Measurements from ENCODE around the gene BEST1. TPM values are rescaled to one million over a fixed set of nuclear protein-coding genes. Genes with fewer than 3 reads are reported as not detected.

The BEST1 gene
- total and polyA plus RNA-seq, 2 of the 13 experiments (the other 11 are each of a cell fraction or from before 2014, with no cell fraction given) = 0.09 to 0.65 TPM

DNA sequence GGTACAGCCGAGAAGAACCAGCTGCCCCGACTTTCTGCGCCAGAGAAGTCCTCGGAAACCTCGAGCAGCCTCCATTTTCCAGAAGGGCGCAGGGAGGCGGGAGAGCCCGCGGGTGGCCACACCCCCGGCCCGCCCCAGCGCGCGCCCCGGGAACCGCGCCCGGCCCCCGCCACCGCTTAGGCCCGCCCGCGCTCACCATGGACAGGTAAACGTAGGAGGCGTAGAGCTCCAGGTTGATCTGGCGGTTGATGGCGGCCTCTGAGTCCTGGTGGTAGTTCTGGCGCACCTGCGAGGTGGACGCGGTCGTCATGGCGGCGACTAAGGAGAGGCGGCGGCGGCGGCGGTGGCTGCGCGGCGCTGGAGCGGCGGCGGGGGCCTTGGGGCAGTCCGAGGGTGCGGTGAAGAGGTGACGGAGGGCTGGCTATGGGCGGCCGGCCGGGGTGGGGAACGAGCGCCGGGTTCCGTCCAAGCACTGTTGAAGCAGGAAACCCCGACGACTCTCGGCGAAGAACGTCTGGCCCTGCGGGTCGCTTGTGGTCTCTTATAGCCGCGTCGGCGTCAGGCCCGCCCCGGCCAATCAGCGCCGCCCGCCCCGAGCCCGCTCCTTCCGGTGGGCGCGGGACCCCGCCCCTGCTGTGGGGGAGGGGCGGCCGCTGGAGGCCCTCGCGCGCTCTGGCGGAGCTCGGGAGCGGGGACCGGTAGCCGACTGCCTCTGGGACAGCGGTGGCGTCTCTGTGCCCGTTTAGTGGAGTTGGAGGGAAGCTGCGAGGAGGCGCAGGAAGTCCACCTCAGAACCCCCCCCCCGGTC, 17.2 kb downstream of the BEST1 start, which contains the start of gene FTH1 (continued):
- TF ChIP-seq ZNF407 (CRISPR knock-in tag; IDR thresholded peaks at IDR 0.05; ENCODE audit: not compliant biosample characterization) (peak; percentile 24), ZNF546 (CRISPR knock-in tag; conservative IDR thresholded peaks at IDR 0.05) (peak; percentile 93), HNRNPLL (IDR thresholded peaks at IDR 0.05; ENCODE audit: low read depth, low read length, poor library complexity, severe bottlenecking) (peak; percentile 55), GABPB1 (CRISPR knock-in tag; IDR thresholded peaks at IDR 0.05) (peak; percentile 92), JUND (CRISPR knock-in tag; IDR thresholded peaks at IDR 0.05) (no peak), JUNB (CRISPR knock-in tag; IDR thresholded peaks at IDR 0.05; ENCODE audit: borderline replicate concordance) (0 out of 2 replicates have a peak, but pooled peaks have one; percentile 39), ZNF768 (CRISPR knock-in tag; IDR thresholded peaks at IDR 0.05) (peak; percentile 89), KDM5A (IDR thresholded peaks at IDR 0.05; ENCODE audit: borderline replicate concordance, low read length) (0 out of 2 replicates have a peak, but pooled peaks have one; percentile 40), ZNF674 (CRISPR knock-in tag; IDR thresholded peaks at IDR 0.05; ENCODE audit: low read depth) (no peak), HNF1B (CRISPR knock-in tag; IDR thresholded peaks at IDR 0.05) (no peak)
- TF ChIP-seq, protein P1, sequence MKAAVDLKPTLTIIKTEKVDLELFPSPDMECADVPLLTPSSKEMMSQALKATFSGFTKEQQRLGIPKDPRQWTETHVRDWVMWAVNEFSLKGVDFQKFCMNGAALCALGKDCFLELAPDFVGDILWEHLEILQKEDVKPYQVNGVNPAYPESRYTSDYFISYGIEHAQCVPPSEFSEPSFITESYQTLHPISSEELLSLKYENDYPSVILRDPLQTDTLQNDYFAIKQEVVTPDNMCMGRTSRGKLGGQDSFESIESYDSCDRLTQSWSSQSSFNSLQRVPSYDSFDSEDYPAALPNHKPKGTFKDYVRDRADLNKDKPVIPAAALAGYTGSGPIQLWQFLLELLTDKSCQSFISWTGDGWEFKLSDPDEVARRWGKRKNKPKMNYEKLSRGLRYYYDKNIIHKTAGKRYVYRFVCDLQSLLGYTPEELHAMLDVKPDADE (CRISPR knock-in tag; IDR thresholded peaks at IDR 0.05) = 0 out of 2 replicates have a peak, but pooled peaks have one; percentile 84
- TF ChIP-seq, protein P2, sequence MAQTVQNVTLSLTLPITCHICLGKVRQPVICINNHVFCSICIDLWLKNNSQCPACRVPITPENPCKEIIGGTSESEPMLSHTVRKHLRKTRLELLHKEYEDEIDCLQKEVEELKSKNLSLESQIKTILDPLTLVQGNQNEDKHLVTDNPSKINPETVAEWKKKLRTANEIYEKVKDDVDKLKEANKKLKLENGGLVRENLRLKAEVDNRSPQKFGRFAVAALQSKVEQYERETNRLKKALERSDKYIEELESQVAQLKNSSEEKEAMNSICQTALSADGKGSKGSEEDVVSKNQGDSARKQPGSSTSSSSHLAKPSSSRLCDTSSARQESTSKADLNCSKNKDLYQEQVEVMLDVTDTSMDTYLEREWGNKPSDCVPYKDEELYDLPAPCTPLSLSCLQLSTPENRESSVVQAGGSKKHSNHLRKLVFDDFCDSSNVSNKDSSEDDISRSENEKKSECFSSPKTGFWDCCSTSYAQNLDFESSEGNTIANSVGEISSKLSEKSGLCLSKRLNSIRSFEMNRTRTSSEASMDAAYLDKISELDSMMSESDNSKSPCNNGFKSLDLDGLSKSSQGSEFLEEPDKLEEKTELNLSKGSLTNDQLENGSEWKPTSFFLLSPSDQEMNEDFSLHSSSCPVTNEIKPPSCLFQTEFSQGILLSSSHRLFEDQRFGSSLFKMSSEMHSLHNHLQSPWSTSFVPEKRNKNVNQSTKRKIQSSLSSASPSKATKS (CRISPR knock-in tag; IDR thresholded peaks at IDR 0.05) = no peak; the same call in 1 of the 2 replicates
